ENCODE results near the gene PTPRJ. TPM values are rescaled to one million over a fixed set of nuclear protein-coding genes. Genes with fewer than 3 reads are reported as not detected.
A peak's percentile ranks its signal among the peaks of the same experiment; 100 is the strongest.

Gene PTPRJ
- total RNA-seq, 1 donor from 2014 or later: 24.3 TPM

GRCh38 chr11:48088682-48089050, 108.3 kb downstream of the PTPRJ start:
- Mint-ChIP-seq H3K9me3 (no peaks in the 10 kb centered on the region), H3K4me1 (peaks cover 57% of the 10 kb centered on the region), H3K4me3 (no peak overlapping the region), H3K27ac (ENCODE audit: unreplicated experiment) (no peak overlapping the region), H3K36me3 (ENCODE audit: low read depth) (peaks cover 2% of the 10 kb centered on the region), H3K27me3 (ENCODE audit: low read depth) (no peaks in the 10 kb centered on the region)
- no peak for DNase-seq (ENCODE audit: low read depth, low spot score)
- TF ChIP-seq CTCF (conservative IDR thresholded peaks at IDR 0.05): no peak

- Mint-ChIP-seq H3K27ac (ENCODE audit: unreplicated experiment) (no peak overlapping the region), H3K36me3 (ENCODE audit: low read depth) (no peaks in the 10 kb centered on the region), H3K4me3 (no peak overlapping the region), H3K9me3 (no peaks in the 10 kb centered on the region), H3K4me1 (peaks cover 68% of the 10 kb centered on the region), H3K27me3 (ENCODE audit: low read depth) (no peaks in the 10 kb centered on the region)
- no peak for TF ChIP-seq CTCF (conservative IDR thresholded peaks at IDR 0.05)
- DNase-seq (ENCODE audit: low read depth, low spot score): no peak
Measured at GRCh38 chr11:48090174-48090573, 109.8 kb downstream of the PTPRJ start.

- TF ChIP-seq CTCF (conservative IDR thresholded peaks at IDR 0.05): no peak
- DNase-seq (ENCODE audit: low read depth, low spot score): no peak
- Mint-ChIP-seq H3K36me3 (ENCODE audit: low read depth) (no peaks in the 10 kb centered on the region), H3K27ac (ENCODE audit: unreplicated experiment) (no peak overlapping the region), H3K4me3 (no peak overlapping the region), H3K9me3 (no peaks in the 10 kb centered on the region), H3K4me1 (peaks cover 71% of the 10 kb centered on the region), H3K27me3 (ENCODE audit: low read depth) (no peaks in the 10 kb centered on the region)
Measured at GRCh38 chr11:48091426-48092102, 111.2 kb downstream of the PTPRJ start.

GRCh38 chr11:48093323-48093722, 113.0 kb downstream of the PTPRJ start:
- Mint-ChIP-seq H3K27ac (ENCODE audit: unreplicated experiment) (no peak overlapping the region), H3K27me3 (ENCODE audit: low read depth) (no peaks in the 10 kb centered on the region), H3K4me3 (no peak overlapping the region), H3K9me3 (no peaks in the 10 kb centered on the region), H3K4me1 (peaks cover 68% of the 10 kb centered on the region), H3K36me3 (ENCODE audit: low read depth) (no peaks in the 10 kb centered on the region)
- DNase-seq (ENCODE audit: low read depth, low spot score): no peak
- TF ChIP-seq CTCF (conservative IDR thresholded peaks at IDR 0.05): no peak

- no peaks in the 10 kb centered on the region for H3K36me3 Mint-ChIP-seq (ENCODE audit: low read depth)
- H3K9me3 Mint-ChIP-seq: no peaks in the 10 kb centered on the region
- TF ChIP-seq CTCF (conservative IDR thresholded peaks at IDR 0.05): no peak
- peaks cover 67% of the 10 kb centered on the region for H3K4me1 Mint-ChIP-seq
- no peaks in the 10 kb centered on the region for H3K27me3 Mint-ChIP-seq (ENCODE audit: low read depth)
- H3K4me3 Mint-ChIP-seq: peak overlapping the region; percentile 20
- H3K27ac Mint-ChIP-seq (ENCODE audit: unreplicated experiment): peak overlapping the region; percentile 84
- no peak for DNase-seq (ENCODE audit: low read depth, low spot score)
Measured at GRCh38 chr11:48093795-48094642, 113.7 kb downstream of the PTPRJ start.
